H1 (cell line): ENCODE measurements around the gene USH1C. TPM values are rescaled to one million over a fixed set of nuclear protein-coding genes. Genes with fewer than 3 reads are reported as not detected.

Source experiments
- CTCF ChIA-PET: fragments of 300-600 bp; sonication (Branson Sonifier 250); formaldehyde crosslinking; loops from one replicate; lab custom pipeline; 2021; ENCODE audit not compliant: partially characterized antibody; lab: Charles Lee
- POLR2A ChIA-PET: fragments of 300-600 bp; sonication (Branson Sonifier 250); formaldehyde crosslinking; loops from one replicate; lab custom pipeline; 2021; ENCODE audit warnings: inconsistent platforms; ENCODE audit not compliant: partially characterized antibody; lab: Charles Lee
- DNase-seq, 2 experiments: peaks; one replicate each; pipeline versions ENCODE4 v3.0.0 to v3.0.0-alpha.2; 2010 to 2022; ENCODE audit warnings: low spot score in 2 of 2, low read depth in 1 of 2, mixed read lengths in 1 of 2
- FAIRE-seq: peaks from 2 replicates; lab custom pipeline; 2011; peaks lifted over from hg19 to GRCh38; lab: Jason Lieb, UNC
- H2AFZ ChIP-seq: 2 replicates; pipeline ENCODE4 v1.8.1; 2012; ENCODE audit warnings: low read length, inconsistent platforms
- H2AK5ac ChIP-seq: 2 replicates; pipeline ENCODE4 v1.6.1; 2013; ENCODE audit warnings: low read depth, low read length
- H2BK120ac ChIP-seq: replicated peaks from 2 replicates; pipeline ENCODE3; 2013; ENCODE audit warnings: low read depth, low read length, inconsistent platforms
- H2BK12ac ChIP-seq: 2 replicates; pipeline ENCODE4 v1.6.1; 2013; ENCODE audit warnings: low read depth, low read length
- H2BK15ac ChIP-seq: 2 replicates; pipeline ENCODE4 v1.6.1; 2013; ENCODE audit warnings: low read length
- H2BK20ac ChIP-seq: 2 replicates; pipeline ENCODE4 v1.6.1; 2013; ENCODE audit warnings: low read length
- H2BK5ac ChIP-seq: 2 replicates; pipeline ENCODE4 v1.6.1; 2013; ENCODE audit warnings: low read depth, low read length
- H3K14ac ChIP-seq: 2 replicates; pipeline ENCODE4 v1.6.1; 2013; ENCODE audit warnings: inconsistent platforms; ENCODE audit not compliant: insufficient read length
- H3K18ac ChIP-seq: 2 replicates; pipeline ENCODE4 v1.6.1; 2013; ENCODE audit warnings: low read length; ENCODE audit errors: extremely low read depth
- H3K23ac ChIP-seq: 2 replicates; pipeline ENCODE4 v1.6.1; 2013; ENCODE audit warnings: inconsistent platforms; ENCODE audit not compliant: insufficient read length
- H3K23me2 ChIP-seq: 2 replicates; pipeline ENCODE4 v1.6.1; 2013; ENCODE audit warnings: low read depth, low read length
- H3K27ac ChIP-seq: 2 replicates; pipeline ENCODE4 v1.6.1; 2011; ENCODE audit warnings: low read depth, low read length, inconsistent platforms
- H3K27me3 ChIP-seq, 4 experiments: replicated peaks in 1 of 4; 1 replicate in 1 of 4; 2 replicates in 3 of 4; pipeline versions ENCODE4 v1.6.1 to v1.8.1; 2011 to 2013; ENCODE audit warnings: low read length in 3 of 4, mild to moderate bottlenecking in 3 of 4, inconsistent platforms in 2 of 4, mixed read lengths in 2 of 4, moderate library complexity in 1 of 4; ENCODE audit not compliant: control insufficient read depth in 3 of 4, insufficient read depth in 3 of 4; ENCODE audit errors: extremely low read depth in 1 of 4
- H3K36me3 ChIP-seq, 4 experiments: 2 replicates each; pipeline versions ENCODE4 v1.6.1 to v1.8.1; 2011 to 2013; ENCODE audit warnings: mild to moderate bottlenecking in 4 of 4, low read length in 3 of 4, moderate library complexity in 2 of 4, control low read depth in 1 of 4, inconsistent platforms in 1 of 4; ENCODE audit not compliant: insufficient read depth in 4 of 4, control insufficient read depth in 2 of 4
- H3K4ac ChIP-seq: replicated peaks from 2 replicates; pipeline ENCODE3; 2013; ENCODE audit warnings: low read length, low read depth, mixed read lengths, inconsistent platforms; ENCODE audit not compliant: insufficient read length
- H3K4me1 ChIP-seq, 4 experiments: replicated peaks in 1 of 4; 1 replicate in 1 of 4; 2 replicates in 3 of 4; pipeline versions ENCODE4 v1.6.1 to v1.8.1; 2011 to 2013; ENCODE audit warnings: low read length in 3 of 4, inconsistent platforms in 2 of 4, mixed read lengths in 1 of 4; ENCODE audit not compliant: insufficient read depth in 4 of 4, control insufficient read depth in 3 of 4
- H3K4me2 ChIP-seq, 2 experiments: 2 replicates each; pipeline versions ENCODE4 v1.6.1 to v1.8.1; 2011 to 2013; ENCODE audit warnings: low read depth in 2 of 2, low read length in 2 of 2, control low read depth in 1 of 2, inconsistent platforms in 1 of 2, mild to moderate bottlenecking in 1 of 2; ENCODE audit not compliant: insufficient read depth in 1 of 2
- H3K4me3 ChIP-seq, 4 experiments: fragments of 200-600, 300-600 bp in 1 of 4; sonication (generic), shearing (Covaris generic), sonication (Bioruptor Twin) in 1 of 4; 2 replicates each; pipeline versions ENCODE4 v1.5.1 to v1.8.1; 2011 to 2016; ENCODE audit warnings: low read length in 4 of 4, low read depth in 3 of 4, control low read depth in 2 of 4, inconsistent platforms in 2 of 4, mild to moderate bottlenecking in 2 of 4, mixed read lengths in 1 of 4, moderate library complexity in 1 of 4; ENCODE audit not compliant: insufficient read depth in 2 of 4; ENCODE audit errors: extremely low read depth in 1 of 4
- H3K56ac ChIP-seq: replicated peaks from 2 replicates; pipeline ENCODE3; 2013; ENCODE audit warnings: low read depth, mild to moderate bottlenecking, mixed read lengths, low read length, inconsistent platforms; ENCODE audit not compliant: insufficient read length
- H3K79me1 ChIP-seq: 2 replicates; pipeline ENCODE4 v1.6.1; 2013; ENCODE audit warnings: low read depth, low read length, control low read depth
- H3K79me2 ChIP-seq, 2 experiments: 2 replicates each; pipeline versions ENCODE4 v1.6.1 to v1.8.1; 2012 to 2013; ENCODE audit warnings: low read length in 2 of 2, mild to moderate bottlenecking in 2 of 2, inconsistent platforms in 1 of 2; ENCODE audit not compliant: insufficient read depth in 2 of 2, control insufficient read depth in 1 of 2
- H3K9ac ChIP-seq, 4 experiments: replicated peaks in 1 of 4; 1 replicate in 1 of 4; 2 replicates in 3 of 4; pipeline versions ENCODE4 v1.6.1 to v1.8.1; 2011 to 2013; ENCODE audit warnings: low read depth in 3 of 4, low read length in 3 of 4, control low read depth in 2 of 4, mild to moderate bottlenecking in 2 of 4, moderate library complexity in 2 of 4, inconsistent platforms in 1 of 4; ENCODE audit errors: extremely low read depth in 1 of 4
- H3K9me3 ChIP-seq, 2 experiments: 2 replicates each; pipeline versions ENCODE4 v1.6.1 to v1.8.1; 2012 to 2013; ENCODE audit warnings: mild to moderate bottlenecking in 2 of 2, moderate library complexity in 2 of 2, control low read depth in 1 of 2, inconsistent platforms in 1 of 2, low read depth in 1 of 2, low read length in 1 of 2, mixed read lengths in 1 of 2; ENCODE audit not compliant: insufficient read depth in 2 of 2
- H4K20me1 ChIP-seq, 2 experiments: replicated peaks in 1 of 2; 2 replicates each; pipeline versions ENCODE3 to v1.8.1; 2011 to 2013; ENCODE audit warnings: inconsistent platforms in 2 of 2, low read length in 2 of 2, mild to moderate bottlenecking in 1 of 2; ENCODE audit not compliant: insufficient read depth in 2 of 2, control insufficient read depth in 1 of 2
- H4K5ac ChIP-seq: 2 replicates; pipeline ENCODE4 v1.6.1; 2013; ENCODE audit warnings: low read length, low read depth, mixed read lengths, inconsistent platforms; ENCODE audit not compliant: insufficient read length
- H4K8ac ChIP-seq: 2 replicates; pipeline ENCODE4 v1.8.0; 2013; ENCODE audit warnings: mild to moderate bottlenecking, moderate library complexity, low read length, inconsistent platforms; ENCODE audit not compliant: insufficient read depth; ENCODE audit errors: extremely low read depth
- H4K91ac ChIP-seq: replicated peaks from 2 replicates; pipeline ENCODE3; 2013; ENCODE audit warnings: low read length, mixed read lengths, inconsistent platforms; ENCODE audit not compliant: insufficient read length
- E2F6 ChIP-seq: IDR thresholded peaks from 2 replicates; pipeline ENCODE4 v1.6.1; 2012; ENCODE audit warnings: inconsistent platforms
- EP300 ChIP-seq, 2 experiments: IDR thresholded peaks; 1 replicate in 1 of 2; 2 replicates in 1 of 2; pipeline ENCODE4 v1.6.1; 2011 to 2012; ENCODE audit warnings: low read depth in 2 of 2, low read length in 2 of 2, mild to moderate bottlenecking in 2 of 2, borderline replicate concordance in 1 of 2, inconsistent platforms in 1 of 2, moderate library complexity in 1 of 2
- HDAC2 ChIP-seq, 2 experiments: fragments of 300-600 bp in 1 of 2; sonication (generic) in 1 of 2; IDR thresholded peaks; 2 replicates each; pipeline ENCODE4 v1.6.1; 2011 to 2012; ENCODE audit warnings: low read depth in 2 of 2, low read length in 2 of 2, mild to moderate bottlenecking in 2 of 2, moderate library complexity in 2 of 2, borderline replicate concordance in 1 of 2, inconsistent platforms in 1 of 2
- JUND ChIP-seq: IDR thresholded peaks from 2 replicates; pipeline ENCODE4 v1.6.1; 2011; ENCODE audit warnings: mild to moderate bottlenecking, improper control_type of control experiment, low read length
- MAFK ChIP-seq: IDR thresholded peaks from 2 replicates; pipeline ENCODE4 v1.6.1; 2012; ENCODE audit warnings: low read depth, mild to moderate bottlenecking, improper control_type of control experiment, low read length
- RAD21 ChIP-seq, 2 experiments: IDR thresholded peaks in 1 of 2; conservative IDR thresholded peaks in 1 of 2; 2 replicates each; pipeline ENCODE4 v1.6.1; 2011; ENCODE audit warnings: low read depth in 2 of 2, low read length in 2 of 2, improper control_type of control experiment in 1 of 2, inconsistent platforms in 1 of 2, mild to moderate bottlenecking in 1 of 2, moderate library complexity in 1 of 2
- RBBP5 ChIP-seq: IDR thresholded peaks from 2 replicates; pipeline ENCODE4 v1.7.1; 2012; ENCODE audit warnings: low read depth, mild to moderate bottlenecking, inconsistent platforms, low read length, moderate library complexity, borderline replicate concordance
- RFX5 ChIP-seq: IDR thresholded peaks from 2 replicates; pipeline ENCODE4 v1.6.1; 2011; ENCODE audit warnings: low read depth, low read length, improper control_type of control experiment, borderline replicate concordance
- RNF2 ChIP-seq: fragments of 200-900, 300-1000 bp; sonication (generic); IDR thresholded peaks from 2 replicates; pipeline ENCODE4 v1.7.1; 2016; ENCODE audit warnings: borderline replicate concordance, low read depth, mild to moderate bottlenecking, antibody characterized with exemption, low read length; ENCODE audit not compliant: poor library complexity, severe bottlenecking; ENCODE audit errors: missing control alignments
- SAP30 ChIP-seq: fragments of 300-600 bp; sonication (generic); IDR thresholded peaks from 2 replicates; pipeline ENCODE4 v1.7.1; 2012; ENCODE audit warnings: low read length, moderate library complexity, mild to moderate bottlenecking, inconsistent platforms; ENCODE audit not compliant: insufficient read depth, insufficient replicate concordance
- SP4 ChIP-seq: IDR thresholded peaks from 2 replicates; pipeline ENCODE4 v1.6.1; 2012; ENCODE audit warnings: low read length, inconsistent platforms
- SUZ12 ChIP-seq: fragments of 200-600 bp; sonication (generic); IDR thresholded peaks from 2 replicates; pipeline ENCODE4 v1.6.1; 2012; ENCODE audit warnings: mild to moderate bottlenecking, inconsistent platforms, low read length, moderate library complexity, mixed read lengths
- WGBS, 2 experiments: shearing (Covaris generic) in 1 of 2; methylation state at CpG; one replicate each; pipeline versions ENCODE4 v1.1.6 to v1.1.7; 2013 to 2015; ENCODE audit warnings: low lambda C conversion rate in 2 of 2, mixed read lengths in 2 of 2, inconsistent platforms in 1 of 2, low coverage in 1 of 2, missing lambda C conversion rate in 1 of 2; ENCODE audit not compliant: insufficient replicate concordance in 2 of 2, insufficient coverage in 1 of 2, insufficient read length in 1 of 2; ENCODE audit errors: extremely low coverage in 1 of 2, missing lambda C conversion rate in 1 of 2; 5-methylcytosine and 5-hydroxymethylcytosine counted together
- polyA plus RNA-seq, 7 experiments: library from polyadenylated mRNA; depleted of rRNA in 3 of 7; stranded (reverse) in 5 of 7; unstranded in 2 of 7; fragments of >200 nt in 5 of 7; fragments of 200-250 nt in 2 of 7; gene quantifications; 1 replicate in 5 of 7; 2 replicates in 1 of 7; 4 replicates in 1 of 7; pipeline versions ENCODE4 v1.2.1 to v1.2.3, GENCODE V29; 2011 to 2013; ENCODE audit warnings: missing spikeins in 2 of 7, mixed read lengths in 2 of 7
- total RNA-seq: library from RNA; stranded (reverse); fragmentation: NEBNext Ultra II Directional; extraction: Animal tissue kit (Norgen Biotek cat#: 25700); gene quantifications from 2 replicates; pipeline ENCODE4 v1.2.1, GENCODE V29; 2021

The USH1C gene
- total and polyA plus RNA-seq, 2 of the 8 experiments (the other 6 are each of a cell fraction or from before 2014, with no cell fraction given), result 1.3 to 1.6 TPM

DNA sequence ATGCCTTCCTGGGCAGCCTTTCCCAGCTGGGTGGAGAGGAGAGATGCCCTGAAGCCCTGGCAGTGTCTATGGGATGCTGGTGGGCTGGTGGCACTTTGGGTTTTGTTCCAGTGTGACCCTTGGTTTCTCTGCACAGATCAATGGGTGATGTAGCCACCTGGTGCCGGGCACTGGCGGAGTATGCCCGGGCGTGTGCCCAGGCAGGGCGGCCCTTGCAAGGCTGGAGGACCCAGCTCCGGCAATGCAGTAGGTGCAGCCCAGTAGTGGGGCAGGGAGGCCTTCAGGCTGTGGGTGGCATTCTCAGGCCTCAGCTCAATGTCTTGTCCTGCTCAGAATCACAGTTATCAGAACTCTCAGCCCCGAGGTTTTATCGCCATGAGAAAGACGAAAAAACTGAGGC, 14.7 kb upstream of the USH1C start:
- no peak overlapping the region for H3K4me2 ChIP-seq
- no peak overlapping the region for H3K27ac ChIP-seq
- H2BK5ac ChIP-seq, result no peak overlapping the region; the same call in 1 of the 2 replicates
- H4K91ac ChIP-seq, result no peak overlapping the region
- no peaks in the 10 kb centered on the region for H3K36me3 ChIP-seq
- H3K9ac ChIP-seq, result no peak overlapping the region
- no peak overlapping the region for H2BK15ac ChIP-seq
- H3K4me3 ChIP-seq, result no peak overlapping the region
- H3K14ac ChIP-seq, result no peak overlapping the region
- no peak overlapping the region for H2AK5ac ChIP-seq
- H3K23me2 ChIP-seq, result no peaks in the 10 kb centered on the region; the same call in 1 of the 2 replicates
- H3K4me1 ChIP-seq, result no peaks in the 10 kb centered on the region
- no peaks in the 10 kb centered on the region for H3K79me2 ChIP-seq
- no peak overlapping the region for H3K4ac ChIP-seq
- H3K9me3 ChIP-seq, result no peaks in the 10 kb centered on the region
- no peaks in the 10 kb centered on the region for H4K20me1 ChIP-seq
- ChIA-PET POLR2A (no interaction called here), CTCF (interaction anchor here (0.7 to 9.4 kb wide), 4 partner anchors 9 to 420 kb away, joined by 3 to 98 read pairs (median 29); partner anchors contain the start of gene OTOG)
- no peaks in the 10 kb centered on the region for H3K27me3 ChIP-seq
- no peak overlapping the region for H4K8ac ChIP-seq
- no peak overlapping the region for H2BK120ac ChIP-seq
- H4K5ac ChIP-seq, result no peak overlapping the region
- no peaks in the 10 kb centered on the region for H3K79me1 ChIP-seq
- FAIRE-seq (no peak), DNase-seq (no peak)
- H2BK20ac ChIP-seq, result no peak overlapping the region
- 89% methylated on average over 9 of the region's 9 CpGs; no CpG with 5 or more reads in 1 of the 2 experiments for whole genome bisulfite sequencing, 2 experiments
- H3K18ac ChIP-seq, result no peak overlapping the region
- H3K56ac ChIP-seq, result no peak overlapping the region
- no peak overlapping the region for H3K23ac ChIP-seq
- no peak overlapping the region for H2AFZ ChIP-seq
- H2BK12ac ChIP-seq, result no peak overlapping the region
- TF ChIP-seq E2F6 (no peak), JUND (no peak), RNF2 (no peak), EP300 (IDR thresholded peaks at IDR 0.05; ENCODE audit: borderline replicate concordance in 1 of 2, low read depth in 2 of 2, low read length in 2 of 2) (no peak), SAP30 (no peak), SP4 (no peak), RBBP5 (no peak), HDAC2 (IDR thresholded peaks at IDR 0.05; ENCODE audit: borderline replicate concordance in 1 of 2, low read depth in 2 of 2, low read length in 2 of 2) (no peak), MAFK (no peak), RFX5 (no peak), SUZ12 (no peak), RAD21 (IDR thresholded peaks at IDR 0.05 in 1 of 2, conservative IDR thresholded peaks at IDR 0.05 in 1 of 2; ENCODE audit: low read depth in 2 of 2, low read length in 2 of 2) (no peak)
